ENCODE data around the gene CYP3A4. TPM values are rescaled to one million over a fixed set of nuclear protein-coding genes. Genes with fewer than 3 reads are reported as not detected.

CYP3A4 gene
- total and polyA plus RNA-seq, 9 of the 15 experiments (the other 6 are each of a cell fraction or from before 2014, with no cell fraction given): 0.07 to 0.08 TPM; not detected in 7

- TF ChIP-seq SFPQ (IDR thresholded peaks at IDR 0.05; ENCODE audit: low read depth, low read length) (no peak), RBM17 (IDR thresholded peaks at IDR 0.05; ENCODE audit: borderline replicate concordance, low read depth, low read length) (no peak), NCOA1 (IDR thresholded peaks at IDR 0.05; ENCODE audit: low read depth) (peak; percentile 90), L3MBTL2 (IDR thresholded peaks at IDR 0.05) (peak; percentile 64; the same call in 1 of the 2 replicates), IFI16 (CRISPR knock-in tag; IDR thresholded peaks at IDR 0.05) (no peak), AFF4 (CRISPR knock-in tag; IDR thresholded peaks at IDR 0.05) (peak; percentile 67; the same call in 1 of the 2 replicates), YY1 (IDR thresholded peaks at IDR 0.05; ENCODE audit: borderline replicate concordance in 1 of 3, control insufficient read depth in 1 of 3, extremely low read depth in 1 of 3, insufficient read depth in 3 of 3, insufficient read length in 1 of 3, insufficient replicate concordance in 2 of 3, low read depth in 1 of 3, low read length in 2 of 3) (no peak), SRSF1 (IDR thresholded peaks at IDR 0.05; ENCODE audit: low read depth, low read length) (no peak), DNMT1 (IDR thresholded peaks at IDR 0.05) (peak; percentile 42; the same call in 1 of the 2 replicates), CC2D1A (IDR thresholded peaks at IDR 0.05) (peak; percentile 95), E2F3 (CRISPR knock-in tag; IDR thresholded peaks at IDR 0.05) (0 out of 2 replicates have a peak, but pooled peaks have one; percentile 41), ZNF133 (CRISPR knock-in tag; IDR thresholded peaks at IDR 0.05) (no peak), SMAD3 (CRISPR knock-in tag; conservative IDR thresholded peaks at IDR 0.05) (peak; percentile 48; the same call in 1 of the 2 replicates), BCLAF1 (IDR thresholded peaks at IDR 0.05; ENCODE audit: borderline replicate concordance in 1 of 2, control insufficient read depth in 1 of 2, low read depth in 2 of 2, low read length in 1 of 2) (0 out of 4 replicates have a peak, but pooled peaks of 1 of the 2 experiments have one; percentile 39), ZNF347 (CRISPR knock-in tag; IDR thresholded peaks at IDR 0.05; ENCODE audit: low read depth) (no peak), HOMEZ (CRISPR knock-in tag; IDR thresholded peaks at IDR 0.05) (no peak)
These were observed 49.4 kb upstream of the CYP3A4 start (continued) for GRCh38 chr7:99833289-99833877.

Data from K562 (cell line).